GM19043 (cell line): ENCODE measurements around the gene SPATA31C1.
"Not testable (repeated sequence)": the region's sequence is repeated elsewhere in the genome, so short reads cannot be mapped to it uniquely, and the experiment has no call there.

Source experiments
- ATAC-seq: cut with Tn5 transposase; IDR thresholded peaks from one replicate; pipeline ENCODE4 v1.9.1; 2021; ENCODE audit warnings: low read depth; ENCODE audit not compliant: unreplicated experiment

Gene SPATA31C1

DNA sequence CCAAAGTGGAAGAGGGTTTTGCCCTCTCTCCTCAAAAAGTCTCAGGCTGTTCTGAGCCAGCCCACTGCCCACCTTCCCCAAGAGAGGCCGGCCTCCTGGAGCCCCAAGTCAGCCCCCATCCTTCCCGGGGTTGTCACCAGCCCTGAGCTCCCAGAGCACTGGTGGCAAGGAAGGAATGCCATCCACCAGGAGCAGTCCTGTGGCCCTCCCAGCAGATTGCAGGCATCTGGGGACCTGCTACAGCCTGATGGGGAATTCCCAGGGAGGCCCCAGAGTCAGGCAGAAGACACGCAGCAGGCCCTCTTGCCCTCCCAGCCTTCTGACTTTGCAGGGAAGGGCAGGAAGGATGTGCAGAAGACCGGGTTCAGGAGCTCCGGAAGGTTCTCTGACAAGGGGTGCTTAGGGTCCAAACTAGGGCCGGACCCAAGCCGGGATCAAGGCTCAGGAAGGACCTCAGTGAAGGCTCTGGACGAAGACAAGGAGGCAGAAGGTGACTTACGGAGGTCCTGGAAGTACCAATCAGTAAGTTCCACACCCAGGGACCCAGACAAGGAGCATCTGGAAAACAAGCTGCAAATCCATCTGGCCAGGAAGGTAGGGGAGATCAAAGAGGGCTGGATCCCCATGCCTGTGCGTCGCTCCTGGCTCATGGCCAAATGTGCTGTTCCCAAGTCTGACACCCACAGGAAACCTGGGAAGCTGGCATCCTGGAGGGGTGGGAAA is 31.4 kb upstream of the SPATA31C1 start:
- ATAC-seq = no peak

DNA sequence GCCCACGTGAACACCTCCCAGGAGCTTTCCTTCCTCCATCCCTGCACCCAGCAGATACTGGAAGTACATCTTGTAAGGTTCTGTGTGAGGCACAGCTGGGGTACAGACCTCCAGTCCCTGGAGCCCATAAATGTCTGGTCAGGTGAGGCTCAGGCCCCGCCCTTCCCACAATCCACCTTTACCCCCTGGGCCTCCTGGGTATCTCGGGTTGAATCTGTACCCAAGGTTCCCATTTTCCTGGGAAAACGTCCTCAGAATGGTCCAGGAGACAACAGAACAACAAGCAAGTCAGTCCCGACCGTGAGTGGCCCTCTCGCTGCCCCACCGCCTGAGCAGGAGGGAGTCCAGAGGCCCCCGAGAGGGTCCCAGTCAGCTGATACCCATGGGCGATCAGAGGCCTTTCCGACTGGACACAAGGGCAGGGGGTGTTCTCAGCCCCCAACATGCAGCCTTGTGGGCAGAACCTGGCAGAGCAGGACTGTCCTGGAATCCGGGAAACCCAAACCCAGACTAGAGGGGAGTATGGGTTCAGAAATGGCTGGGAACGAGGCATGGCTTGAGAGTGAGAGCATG is 30.7 kb upstream of the SPATA31C1 start:
- no peak for ATAC-seq

DNA sequence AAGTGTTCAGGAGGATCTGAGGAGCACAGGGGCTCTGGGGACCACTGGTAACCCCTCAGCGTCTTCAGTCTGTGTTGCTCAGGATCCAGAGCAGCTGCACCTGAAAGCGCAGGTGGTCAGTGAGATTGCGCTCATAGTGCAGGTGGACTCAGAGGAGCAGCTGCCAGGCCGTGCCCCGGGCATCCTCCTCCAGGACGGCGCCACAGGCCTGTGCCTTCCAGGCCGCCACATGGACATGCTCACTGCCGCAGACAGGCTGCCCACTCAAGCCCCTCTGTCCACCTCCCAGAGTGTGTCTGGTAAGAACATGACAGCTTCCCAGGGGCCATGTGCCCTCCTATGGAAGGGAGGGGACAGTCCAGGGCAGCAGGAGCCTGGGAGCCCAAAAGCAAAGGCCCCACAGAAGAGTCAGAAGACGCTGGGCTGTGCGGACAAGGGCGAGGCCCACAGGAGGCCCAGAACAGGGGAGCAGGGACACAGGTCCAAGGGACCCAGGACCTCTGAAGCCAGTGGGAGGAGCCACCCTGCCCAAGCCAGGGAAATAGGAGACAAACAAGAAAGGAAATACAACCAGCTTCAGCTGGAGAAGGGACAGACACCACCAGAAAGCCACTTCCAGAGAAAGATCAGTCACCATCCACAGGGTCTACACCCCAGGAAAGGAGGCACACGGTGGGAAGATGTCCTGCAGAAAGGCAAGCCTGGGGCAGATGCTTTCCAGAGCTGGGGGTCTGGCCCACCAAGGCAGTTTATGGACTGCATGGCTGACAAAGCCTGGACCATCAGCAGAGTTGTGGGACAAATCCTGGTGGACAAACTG is 29.9 kb upstream of the SPATA31C1 start:
- ATAC-seq = no peak

DNA sequence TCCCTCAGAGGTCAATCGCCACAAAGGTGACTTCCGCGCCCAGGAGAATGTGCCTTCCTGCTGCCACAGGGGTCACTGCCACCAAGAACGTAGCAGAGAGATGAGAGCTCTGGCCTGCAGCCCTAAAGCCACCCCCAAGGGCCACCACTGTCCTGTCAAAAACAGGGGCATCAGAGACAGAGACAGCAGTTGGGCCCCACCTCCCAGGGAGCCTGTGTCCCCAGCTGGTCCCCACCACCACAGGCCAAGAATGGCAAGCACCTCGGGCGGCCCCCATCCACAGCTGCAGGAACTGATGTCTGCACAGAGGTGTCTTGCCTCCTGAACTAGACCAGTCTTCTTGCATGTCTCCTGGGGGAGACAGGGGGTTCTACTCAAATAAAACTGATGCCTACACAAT is 29.3 kb upstream of the SPATA31C1 start:
- no peak for ATAC-seq

DNA sequence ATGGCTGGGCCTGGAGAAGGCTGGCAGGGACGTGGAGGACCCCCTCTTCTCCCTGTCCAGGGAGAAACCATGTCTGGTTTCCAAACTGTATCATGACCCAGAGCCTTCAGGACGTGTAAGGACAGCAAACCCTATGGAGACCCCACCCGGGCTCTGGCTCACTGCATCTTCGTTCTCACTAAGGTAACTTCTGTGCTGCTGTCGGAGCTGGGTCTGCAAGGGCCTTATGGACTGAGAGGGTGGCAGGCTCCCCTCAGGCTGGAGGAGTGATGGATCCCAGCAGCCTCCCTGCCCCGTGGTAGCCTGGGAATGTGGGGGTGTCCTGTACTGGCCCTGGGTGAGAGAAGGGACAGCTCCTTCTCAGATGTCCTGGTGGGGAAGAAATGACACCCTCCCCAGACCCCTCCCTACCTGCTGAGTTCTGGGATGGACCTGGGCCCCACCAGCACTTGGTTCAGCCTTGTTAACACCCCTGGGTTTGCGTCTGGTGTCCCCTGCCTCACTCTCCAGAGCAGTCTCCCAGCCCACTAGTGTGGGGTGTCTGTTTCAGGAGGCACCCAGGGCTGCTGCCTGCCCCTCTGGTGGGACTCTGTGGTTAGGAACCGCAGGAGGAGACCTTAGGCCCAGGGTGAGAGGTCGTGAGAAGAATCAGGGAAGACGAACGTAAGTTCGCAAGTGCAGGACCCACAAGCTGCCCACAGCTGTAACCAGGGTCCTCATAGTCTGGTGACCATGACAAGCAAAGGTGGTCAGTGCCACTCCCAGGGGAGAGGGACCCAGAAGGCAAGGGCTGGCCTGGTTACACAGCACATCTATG is 28.5 kb upstream of the SPATA31C1 start:
- no peak for ATAC-seq

DNA sequence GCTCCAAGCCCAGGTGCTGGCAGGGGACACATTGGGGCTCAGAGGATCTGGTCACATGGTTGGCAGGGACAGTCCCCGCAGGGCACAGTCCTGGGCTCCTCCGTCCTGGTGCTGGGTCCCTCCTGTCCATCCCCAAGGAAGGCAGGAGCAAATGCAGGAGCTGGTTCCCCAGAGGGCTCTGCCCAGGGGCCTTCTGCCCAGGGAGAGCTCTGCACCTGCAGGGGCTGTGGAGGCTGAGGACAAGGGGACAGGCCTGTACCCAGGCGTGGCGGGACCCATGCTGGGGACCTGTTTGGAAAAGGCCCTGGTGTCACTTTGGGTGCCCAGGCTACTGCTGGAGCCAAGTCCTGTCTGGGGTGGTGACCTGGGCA is 27.9 kb upstream of the SPATA31C1 start:
- ATAC-seq = no peak

DNA sequence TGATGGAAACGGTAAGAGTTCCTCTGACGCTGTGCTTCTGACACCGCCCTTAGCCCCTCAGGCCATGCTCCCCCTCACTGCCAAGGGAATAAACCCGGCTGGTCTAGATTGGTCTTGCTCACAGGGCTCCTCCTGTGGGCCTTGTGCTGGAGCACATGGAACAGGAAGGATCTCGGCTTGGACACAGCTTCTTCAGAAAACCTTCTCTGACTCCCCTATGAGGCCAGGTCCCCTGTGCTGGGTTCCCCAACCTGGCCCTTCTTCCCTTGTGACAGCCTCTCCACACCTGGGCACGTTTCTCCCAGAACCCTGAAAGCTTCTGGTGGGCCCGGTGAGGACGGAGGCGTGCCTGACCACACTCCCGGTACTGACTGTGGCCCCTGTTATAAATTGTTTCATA is 26.9 kb upstream of the SPATA31C1 start:
- no peak for ATAC-seq

DNA sequence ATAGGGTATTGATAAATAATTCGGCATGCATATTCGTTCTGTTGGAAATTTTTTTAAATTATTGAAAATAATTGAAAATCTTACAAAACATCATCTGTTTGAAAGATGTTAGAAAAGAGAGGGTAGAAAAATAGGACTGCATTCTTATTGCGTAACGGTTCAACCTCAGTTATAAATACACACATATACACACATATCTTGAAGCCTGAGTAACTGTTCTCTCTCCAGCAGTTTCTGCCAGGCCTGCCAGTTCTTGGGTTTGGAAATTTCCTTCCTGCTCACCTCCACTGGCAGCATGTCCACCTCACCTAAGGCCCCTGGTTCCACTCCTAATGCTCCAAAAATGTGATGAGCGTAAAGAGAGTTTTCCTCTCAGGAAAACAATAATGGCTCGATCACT is 26.0 kb upstream of the SPATA31C1 start:
- ATAC-seq = no peak

DNA sequence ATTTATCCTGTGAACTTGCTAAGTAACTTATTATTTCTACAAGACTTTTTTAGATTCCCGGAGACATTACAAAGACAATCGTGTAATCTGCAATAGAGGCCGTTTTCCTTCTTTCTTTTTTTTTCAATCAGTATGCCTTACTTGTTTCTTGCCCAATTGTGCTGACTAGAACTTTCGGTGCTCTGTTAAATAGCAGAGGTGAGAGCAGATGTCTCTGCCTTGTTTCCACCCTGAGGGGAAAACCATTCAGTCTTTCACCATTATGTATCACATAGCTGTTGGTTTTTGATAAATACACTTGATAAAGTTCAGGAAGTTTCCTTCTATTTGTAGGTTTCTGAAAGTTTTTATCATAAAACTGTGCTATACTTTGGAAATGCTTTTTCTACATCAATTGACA is 24.8 kb upstream of the SPATA31C1 start:
- ATAC-seq = no peak

DNA sequence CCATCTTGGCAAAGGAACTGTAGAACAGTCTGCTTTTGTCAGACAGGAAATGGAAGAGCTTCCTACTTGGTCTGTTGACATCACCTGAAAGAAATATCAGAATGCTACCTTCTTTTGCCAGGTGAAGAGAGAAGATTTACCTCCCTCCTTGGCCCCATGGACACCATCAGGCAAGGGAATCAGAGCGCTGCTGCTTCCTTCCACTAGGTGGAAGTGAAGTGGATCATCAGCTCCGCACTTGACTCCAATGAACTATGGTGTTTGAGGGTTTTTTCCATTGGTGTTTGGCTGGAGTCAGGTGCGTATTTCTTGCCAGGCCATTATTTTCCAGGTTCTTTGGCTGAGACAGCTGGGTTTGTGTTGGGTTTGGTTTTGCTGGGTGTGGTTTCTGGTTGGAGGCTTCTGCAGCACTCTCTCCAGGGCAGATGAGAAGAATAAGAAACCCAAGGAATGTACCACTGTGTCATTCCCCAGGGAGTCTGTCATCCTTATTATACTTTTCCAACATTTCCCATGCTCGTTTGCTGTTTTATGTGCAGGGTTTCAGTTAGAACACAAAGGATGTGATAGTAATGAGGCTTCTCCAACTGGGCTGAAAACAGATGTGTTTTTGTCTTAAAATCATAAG is 22.6 kb upstream of the SPATA31C1 start:
- no peak for ATAC-seq

DNA sequence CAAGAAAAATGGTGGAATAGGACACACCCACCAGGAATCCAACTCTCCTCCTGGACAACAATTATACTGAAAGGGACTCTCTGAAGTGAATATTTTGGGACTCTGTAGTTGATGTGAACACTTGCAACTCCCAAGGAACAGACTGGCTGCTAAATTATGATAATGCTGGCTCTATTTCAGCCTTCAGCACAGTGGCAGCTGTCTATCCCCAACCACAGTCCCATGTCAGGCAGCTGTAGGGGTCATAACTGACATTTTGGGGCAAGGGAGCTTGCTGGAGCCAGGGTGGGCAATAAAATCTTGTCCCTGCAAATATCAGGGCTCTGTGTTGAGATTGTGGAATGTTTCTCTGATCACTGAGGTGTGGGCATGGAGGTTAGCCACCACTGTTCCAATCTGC is 20.9 kb upstream of the SPATA31C1 start:
- ATAC-seq = no peak

DNA sequence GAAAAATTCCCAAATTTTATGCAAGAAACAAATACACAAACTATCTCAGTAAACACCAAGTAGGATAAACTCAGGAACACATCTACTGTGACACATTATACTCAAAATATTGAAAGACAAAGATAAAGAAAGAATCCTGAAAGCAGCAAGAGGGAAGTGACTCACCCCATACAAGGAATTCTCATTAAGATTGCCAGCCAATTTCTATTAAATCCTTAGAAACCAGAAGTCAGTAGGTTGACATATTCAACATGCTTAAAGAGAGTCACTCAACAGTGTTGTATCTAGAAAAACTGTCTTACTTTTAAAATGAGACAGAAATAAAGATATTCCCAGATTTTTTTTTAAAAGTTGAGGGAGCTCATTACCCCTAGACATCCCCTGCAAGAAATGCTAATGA is 19.6 kb upstream of the SPATA31C1 start:
- no peak for ATAC-seq

DNA sequence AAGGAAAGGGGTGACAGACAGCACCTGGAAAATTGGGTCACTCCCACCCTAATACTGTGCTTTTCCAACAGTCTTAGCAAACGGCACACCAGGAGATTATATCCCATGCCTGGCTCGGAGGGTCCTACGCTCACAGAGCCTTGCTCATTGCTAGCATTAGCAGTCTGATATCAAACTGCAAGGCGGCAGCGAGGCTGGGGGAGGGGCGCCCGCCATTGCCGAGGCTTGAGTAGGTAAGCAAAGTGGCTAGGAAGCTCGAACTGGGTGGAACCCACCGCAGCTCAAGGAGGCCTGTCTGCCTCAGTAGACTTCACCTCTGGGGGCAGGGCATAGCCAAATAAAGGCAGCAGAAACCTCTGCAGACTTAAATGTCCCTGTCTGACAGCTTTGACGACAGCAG is 15.4 kb upstream of the SPATA31C1 start:
- ATAC-seq = not testable (repeated sequence)

DNA sequence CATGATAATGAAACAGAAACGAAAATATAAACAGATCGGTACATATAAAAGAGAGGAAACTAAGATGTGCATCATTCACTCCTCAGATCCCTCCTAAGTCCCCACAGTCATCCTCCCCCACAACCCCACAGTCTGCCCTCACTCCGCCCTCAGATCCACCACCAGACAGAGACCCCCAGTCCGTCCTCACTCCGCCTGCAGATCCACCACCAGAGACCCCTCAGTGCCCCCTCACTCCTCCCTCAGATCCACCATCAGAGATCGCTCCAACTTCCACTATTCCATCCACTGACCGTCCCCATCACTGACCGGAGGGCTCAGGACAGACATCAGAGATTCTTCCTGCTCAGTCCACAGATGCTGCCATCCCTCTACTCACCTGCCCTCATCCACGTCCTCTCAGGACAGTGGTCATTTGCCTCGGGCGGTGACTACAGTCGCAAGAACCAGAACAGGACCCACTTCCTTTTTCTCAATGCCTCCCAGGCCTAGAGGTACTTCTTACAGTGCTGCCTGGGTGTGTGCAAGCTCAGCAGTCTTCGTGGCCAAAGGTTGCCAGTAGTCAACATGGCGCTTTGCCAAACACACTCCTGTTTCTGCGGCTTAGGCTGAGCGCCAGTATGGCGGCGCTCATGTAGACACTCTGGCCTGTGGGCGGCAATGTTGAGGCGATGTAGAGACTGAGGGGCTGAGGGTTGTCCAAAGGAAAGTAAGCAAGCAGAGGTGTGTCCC is 8.3 kb upstream of the SPATA31C1 start:
- ATAC-seq = no peak

DNA sequence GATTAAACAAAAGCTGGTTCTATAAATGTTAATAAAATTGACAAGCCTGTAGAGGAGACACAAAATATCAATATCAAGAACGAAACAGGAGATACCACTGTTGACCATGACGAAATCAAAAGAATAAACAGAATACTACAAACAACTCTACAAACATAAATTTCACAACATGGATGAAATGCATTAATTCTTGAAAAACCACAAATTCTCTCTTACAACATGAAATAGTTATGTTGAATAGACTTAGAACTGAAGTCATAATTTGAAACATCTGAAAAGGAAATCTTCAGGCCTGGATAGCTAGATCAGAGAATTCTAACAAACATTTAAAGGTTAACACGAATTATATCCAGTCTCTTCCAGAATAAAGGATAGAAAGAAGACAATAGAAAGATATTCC is 6.9 kb upstream of the SPATA31C1 start:
- ATAC-seq = no peak

DNA sequence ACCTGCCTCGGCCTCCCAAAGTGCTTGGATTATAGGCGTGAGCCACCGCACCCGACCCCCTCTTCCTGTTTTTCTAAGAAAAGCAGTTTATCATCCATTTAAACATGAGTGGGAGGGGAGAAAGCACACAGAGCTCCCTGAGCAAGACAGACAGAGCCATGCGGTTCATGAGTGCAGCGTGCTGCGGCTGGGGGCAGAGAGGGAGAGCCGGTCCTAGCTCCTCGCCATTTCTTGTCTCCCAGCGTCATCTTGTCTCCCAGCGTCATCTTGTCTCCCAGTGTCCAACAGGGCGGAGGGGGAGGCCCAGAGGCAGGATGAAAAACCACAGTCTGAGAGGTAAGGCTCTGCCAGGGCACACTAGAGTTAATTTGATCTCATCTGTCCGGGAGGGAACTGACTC is 1.3 kb downstream of the SPATA31C1 start:
- not testable (repeated sequence) for ATAC-seq

DNA sequence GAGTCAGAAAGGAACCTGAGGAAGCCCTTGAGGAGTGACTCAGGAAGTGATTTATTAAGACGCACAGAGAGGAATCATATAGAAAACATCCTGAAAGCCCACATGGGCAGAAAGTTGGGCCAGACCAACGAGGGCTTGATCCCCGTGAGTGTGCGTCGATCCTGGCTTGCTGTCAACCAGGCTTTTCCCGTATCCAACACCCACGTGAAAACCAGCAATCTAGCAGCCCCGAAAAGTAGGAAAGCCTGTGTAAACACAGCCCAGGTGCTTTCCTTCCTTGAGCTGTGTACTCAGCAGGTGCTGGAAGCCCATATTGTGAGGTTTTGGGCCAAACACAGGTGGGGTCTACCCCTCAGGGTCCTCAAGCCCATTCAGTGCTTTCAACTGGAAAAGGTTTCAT is 3.8 kb downstream of the SPATA31C1 start:
- ATAC-seq = not testable (repeated sequence)

DNA sequence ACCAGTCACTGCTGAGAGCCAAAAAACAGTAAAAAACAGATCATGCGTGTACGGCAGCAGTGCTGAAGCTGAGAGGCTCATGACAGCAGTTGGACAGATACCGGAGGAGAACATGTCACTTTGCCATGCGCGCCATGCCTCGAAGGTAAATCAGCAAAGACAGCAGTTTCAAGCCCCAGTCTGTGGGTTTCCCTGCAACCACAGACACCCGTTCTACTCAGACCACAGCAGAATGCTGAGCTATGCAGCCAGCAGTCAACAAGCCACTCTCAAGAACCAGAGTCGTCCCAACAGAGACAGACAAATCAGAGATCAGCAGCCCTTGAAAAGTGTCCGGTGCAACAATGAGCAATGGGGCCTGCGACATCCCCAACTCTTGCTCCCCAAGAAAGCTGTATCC is 5.2 kb downstream of the SPATA31C1 start:
- not testable (repeated sequence) for ATAC-seq

DNA sequence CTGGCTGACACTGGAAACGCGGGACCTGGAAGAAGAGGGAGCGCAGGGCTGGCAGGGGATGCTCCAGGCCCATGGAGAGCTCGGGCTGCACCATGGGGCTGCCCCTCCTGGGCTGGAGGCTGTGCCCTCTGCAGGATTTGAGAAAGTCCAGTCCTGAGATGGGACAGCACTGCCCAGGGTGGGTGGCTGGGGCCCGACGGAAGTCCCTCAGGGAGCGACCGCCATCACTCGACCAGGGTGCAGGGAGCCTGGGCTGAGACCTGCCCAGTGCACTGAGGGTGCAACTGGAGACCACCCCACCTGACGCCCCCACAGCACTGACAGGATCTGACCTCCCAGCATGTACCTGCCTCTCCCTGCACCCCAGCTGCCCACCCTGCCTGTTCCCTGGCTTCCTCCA is 7.1 kb downstream of the SPATA31C1 start:
- ATAC-seq = not testable (repeated sequence)

DNA sequence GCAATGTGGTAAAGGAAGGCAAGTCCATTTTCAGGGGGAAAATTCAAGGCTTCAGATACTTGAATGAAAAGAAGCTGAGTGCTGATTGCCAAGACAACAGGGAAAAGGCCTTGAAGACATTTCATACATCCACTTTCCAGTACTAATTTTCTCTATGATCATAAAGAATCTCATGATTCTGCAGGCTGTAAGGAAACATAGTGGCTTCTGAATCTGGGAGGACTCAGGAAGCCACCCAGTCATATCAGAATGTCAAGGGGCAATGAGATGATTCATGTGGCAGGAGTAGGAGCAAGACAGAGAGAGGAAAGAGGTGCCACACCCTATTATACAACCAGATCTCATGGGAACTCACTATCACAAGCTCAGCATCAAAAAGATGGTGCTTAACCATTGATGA is 11.4 kb downstream of the SPATA31C1 start:
- not testable (repeated sequence) for ATAC-seq
